ENCODE data around the gene TLR4. TPM values are rescaled to one million over a fixed set of nuclear protein-coding genes. Genes with fewer than 3 reads are reported as not detected.

The TLR4 gene
- total and polyA plus RNA-seq, 2 of the 4 experiments (the other 2 are of a cell fraction) = under 0.01 TPM; not detected in 1

DNA sequence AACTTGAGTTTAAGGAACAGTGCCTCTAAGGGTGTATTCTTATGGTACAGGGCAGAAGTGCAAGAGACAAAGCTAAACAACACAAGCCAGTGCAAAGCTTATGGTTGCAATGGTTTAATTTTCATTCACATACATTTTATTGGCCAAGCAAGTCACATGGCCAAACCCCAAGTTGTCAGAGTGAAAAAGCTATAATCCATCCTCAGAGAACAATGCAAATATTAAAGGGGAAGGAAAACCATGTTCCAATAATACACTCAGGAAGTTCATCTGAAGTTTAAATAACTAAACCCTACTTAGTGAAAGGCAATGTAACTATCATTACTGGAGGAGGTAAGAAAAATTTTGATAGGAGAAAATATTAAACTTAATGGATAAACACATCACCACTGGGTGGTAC, 26.6 kb upstream of the TLR4 start:
- no TSS peak for BruUV-seq (replicated peaks)
- no peak overlapping the region for H3K14ac ChIP-seq (replicated peaks; ENCODE audit: low read depth, low read length)
- H3K27ac ChIP-seq (ENCODE audit: insufficient read depth, low read length) = no peak overlapping the region
- intact Hi-C loops (cut with micrococcal nuclease) (no loop called here), dilution Hi-C loops (cut with HindIII; ENCODE audit: low sequenced_read_pairs, unreplicated experiment) (no loop called here), in situ Hi-C loops (cut with MboI; ENCODE audit: low sequenced_read_pairs) (no loop called here)
- TF ChIP-seq SMC3 (IDR thresholded peaks at IDR 0.05; ENCODE audit: low read depth, low read length) = no peak
- TF ChIP-seq MAFK (IDR thresholded peaks at IDR 0.05; ENCODE audit: low read depth, low read length) = no peak
- TF ChIP-seq FOS (IDR thresholded peaks at IDR 0.05; ENCODE audit: low read depth, low read length) = no peak
- no peak for TF ChIP-seq CTCF (conservative IDR thresholded peaks at IDR 0.05; ENCODE audit: low read depth, low read length)
- no peak for TF ChIP-seq RAD21 (IDR thresholded peaks at IDR 0.05; ENCODE audit: low read length)
- TF ChIP-seq NFE2L2 (IDR thresholded peaks at IDR 0.05; ENCODE audit: low read depth, low read length) = no peak
- no peak for TF ChIP-seq POLR2A (IDR thresholded peaks at IDR 0.05; ENCODE audit: low read depth, low read length)
- TF ChIP-seq MAZ (IDR thresholded peaks at IDR 0.05; ENCODE audit: borderline replicate concordance, low read depth, low read length) = no peak
- TF ChIP-seq MXI1 (IDR thresholded peaks at IDR 0.05; ENCODE audit: borderline replicate concordance, low read depth, low read length) = no peak
- TF ChIP-seq RCOR1 (IDR thresholded peaks at IDR 0.05; ENCODE audit: insufficient replicate concordance, low read length) = no peak
- TF ChIP-seq BHLHE40 (IDR thresholded peaks at IDR 0.05; ENCODE audit: low read depth, low read length) = no peak
- TF ChIP-seq USF2 (IDR thresholded peaks at IDR 0.05; ENCODE audit: low read depth, low read length) = no peak
- no peak for TF ChIP-seq CHD1 (IDR thresholded peaks at IDR 0.05; ENCODE audit: low read depth, low read length)
- TF ChIP-seq RFX5 (IDR thresholded peaks at IDR 0.05; ENCODE audit: low read depth, low read length) = no peak
- no peak for TF ChIP-seq CEBPB (IDR thresholded peaks at IDR 0.05; ENCODE audit: low read depth, low read length)
- no peak for TF ChIP-seq ELK1 (IDR thresholded peaks at IDR 0.05; ENCODE audit: borderline replicate concordance, low read depth, low read length)
- no peak overlapping the region for H2BK20ac ChIP-seq (ENCODE audit: low read depth, low read length)
- no peaks in the 10 kb centered on the region for H3K36me3 ChIP-seq (ENCODE audit: control insufficient read depth, insufficient read depth, low read length)
- no peak overlapping the region for H3K56ac ChIP-seq (ENCODE audit: extremely low read depth, insufficient read depth, low read length)
- no peak overlapping the region for H3K4me3 ChIP-seq (ENCODE audit: insufficient read depth, low read depth, low read length)
- no peak for DNase-seq
- no peak overlapping the region for H4K91ac ChIP-seq (ENCODE audit: insufficient read depth, low read depth, low read length)
- no peak overlapping the region for H2AFZ ChIP-seq (replicated peaks; ENCODE audit: low read length, poor library complexity)
- no peak overlapping the region for H4K5ac ChIP-seq (ENCODE audit: low read depth, low read length)
- peaks cover 2% of the 10 kb centered on the region; the same call in 1 of the 2 replicates for H3K9me3 ChIP-seq (ENCODE audit: control insufficient read depth, insufficient read depth, low read length)
- H2AK5ac ChIP-seq (ENCODE audit: low read depth, low read length) = no peak overlapping the region
- H2BK15ac ChIP-seq (ENCODE audit: low read depth, low read length) = no peak overlapping the region
- H4K20me1 ChIP-seq (ENCODE audit: insufficient read depth, low read length) = no peaks in the 10 kb centered on the region
- H4K8ac ChIP-seq (ENCODE audit: low read depth in 2 of 2, low read length in 2 of 2) = no peak overlapping the region
- ATAC-seq (ENCODE audit: low read depth) = no peak
- H3K9ac ChIP-seq (ENCODE audit: low read depth, low read length) = no peak overlapping the region
- ChIA-PET CTCF (no interaction called here), POLR2A (ENCODE audit: unreplicated experiment) (no interaction called here)
- H2BK5ac ChIP-seq (ENCODE audit: low read depth, low read length, poor library complexity, severe bottlenecking) = no peak overlapping the region
- H3K4ac ChIP-seq (ENCODE audit: low read depth, low read length) = no peak overlapping the region
- H3K18ac ChIP-seq (ENCODE audit: low read depth, low read length) = no peak overlapping the region
- no peaks in the 10 kb centered on the region for H3K9me1 ChIP-seq (ENCODE audit: insufficient read depth, low read length)
- no peak overlapping the region for H3K4me2 ChIP-seq (ENCODE audit: low read depth, low read length)
- H3K27me3 ChIP-seq (ENCODE audit: control insufficient read depth, insufficient read depth, low read length) = no peaks in the 10 kb centered on the region
- H2BK120ac ChIP-seq (ENCODE audit: low read depth, low read length) = no peak overlapping the region
- no peak overlapping the region for H2AK9ac ChIP-seq (replicated peaks; ENCODE audit: low read depth, low read length, poor library complexity)
- H3K4me1 ChIP-seq (ENCODE audit: control insufficient read depth, insufficient read depth, low read length) = no peaks in the 10 kb centered on the region
- H3K23ac ChIP-seq (ENCODE audit: low read depth, low read length) = no peak overlapping the region
- H3K79me1 ChIP-seq (ENCODE audit: low read depth in 1 of 2, low read length in 2 of 2) = no peaks in the 10 kb centered on the region
